Neural crest cell (in vitro differentiated cells): ENCODE data around the gene PROSER2. TPM values are rescaled to one million over a fixed set of nuclear protein-coding genes. Genes with fewer than 3 reads are reported as not detected.

Experiments used
- DNase-seq: peaks from one replicate; pipeline ENCODE4 v3.0.0; 2021; ENCODE audit warnings: low read depth, mixed read lengths, low spot score
- H3K27ac Mint-ChIP-seq: one replicate; pipeline ENCODE4 v1.8.0; 2021; ENCODE audit warnings: mild to moderate bottlenecking, mixed read lengths; ENCODE audit not compliant: unreplicated experiment
- H3K27me3 Mint-ChIP-seq: 2 replicates; pipeline ENCODE4 v1.8.0; 2021; ENCODE audit warnings: low read depth, mild to moderate bottlenecking, mixed read lengths
- H3K36me3 Mint-ChIP-seq: 2 replicates; pipeline ENCODE4 v1.8.0; 2021; ENCODE audit warnings: low read depth, mild to moderate bottlenecking, mixed read lengths
- H3K4me1 Mint-ChIP-seq: 2 replicates; pipeline ENCODE4 v1.8.0; 2021; ENCODE audit warnings: mixed read lengths
- H3K4me3 Mint-ChIP-seq: one replicate; pipeline ENCODE4 v1.8.0; 2021; ENCODE audit warnings: mild to moderate bottlenecking, mixed read lengths
- H3K9me3 Mint-ChIP-seq: 2 replicates; pipeline ENCODE4 v1.8.0; 2021; ENCODE audit warnings: mixed read lengths
- total RNA-seq: library from RNA; stranded (reverse); gene quantifications from 2 replicates; pipeline ENCODE4 v1.2.1, GENCODE V29; 2021
- TF ChIP-seq, protein P1 (sequence below): fragments of 200-600 bp; sonication (generic); conservative IDR thresholded peaks from 2 replicates; pipeline ENCODE4 v1.5.0; 2021; ENCODE audit warnings: antibody characterized with exemption, mild to moderate bottlenecking

Gene PROSER2
- total RNA-seq, 1 donor from 2014 or later: 7.5 TPM

DNA sequence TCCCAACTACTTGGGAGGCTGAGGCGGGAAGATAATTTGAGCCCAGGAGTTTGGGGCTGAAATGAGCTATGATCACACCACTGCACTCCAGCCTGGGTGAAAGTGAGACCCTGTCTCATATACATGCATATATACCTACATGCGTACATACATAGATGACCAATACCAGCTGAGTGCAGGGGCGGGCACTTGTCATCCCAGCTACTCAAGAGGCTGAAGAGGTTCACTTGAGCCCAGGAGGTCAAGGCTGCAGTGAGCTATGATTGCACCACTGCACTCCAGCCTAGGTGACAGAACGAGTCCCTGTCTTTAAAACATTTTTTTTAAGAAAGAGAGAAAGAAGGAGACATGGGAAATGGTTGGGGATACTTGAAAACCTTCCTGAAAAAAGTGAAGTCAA lies 17.4 kb upstream of the PROSER2 start:
- Mint-ChIP-seq H3K36me3 (no peaks in the 10 kb centered on the region), H3K9me3 (no peaks in the 10 kb centered on the region), H3K4me1 (peaks cover 6% of the 10 kb centered on the region), H3K27ac (no peak overlapping the region), H3K27me3 (no peaks in the 10 kb centered on the region), H3K4me3 (no peak overlapping the region)
- DNase-seq: no peak
- TF ChIP-seq, protein P1, sequence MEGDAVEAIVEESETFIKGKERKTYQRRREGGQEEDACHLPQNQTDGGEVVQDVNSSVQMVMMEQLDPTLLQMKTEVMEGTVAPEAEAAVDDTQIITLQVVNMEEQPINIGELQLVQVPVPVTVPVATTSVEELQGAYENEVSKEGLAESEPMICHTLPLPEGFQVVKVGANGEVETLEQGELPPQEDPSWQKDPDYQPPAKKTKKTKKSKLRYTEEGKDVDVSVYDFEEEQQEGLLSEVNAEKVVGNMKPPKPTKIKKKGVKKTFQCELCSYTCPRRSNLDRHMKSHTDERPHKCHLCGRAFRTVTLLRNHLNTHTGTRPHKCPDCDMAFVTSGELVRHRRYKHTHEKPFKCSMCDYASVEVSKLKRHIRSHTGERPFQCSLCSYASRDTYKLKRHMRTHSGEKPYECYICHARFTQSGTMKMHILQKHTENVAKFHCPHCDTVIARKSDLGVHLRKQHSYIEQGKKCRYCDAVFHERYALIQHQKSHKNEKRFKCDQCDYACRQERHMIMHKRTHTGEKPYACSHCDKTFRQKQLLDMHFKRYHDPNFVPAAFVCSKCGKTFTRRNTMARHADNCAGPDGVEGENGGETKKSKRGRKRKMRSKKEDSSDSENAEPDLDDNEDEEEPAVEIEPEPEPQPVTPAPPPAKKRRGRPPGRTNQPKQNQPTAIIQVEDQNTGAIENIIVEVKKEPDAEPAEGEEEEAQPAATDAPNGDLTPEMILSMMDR: no peak

DNA sequence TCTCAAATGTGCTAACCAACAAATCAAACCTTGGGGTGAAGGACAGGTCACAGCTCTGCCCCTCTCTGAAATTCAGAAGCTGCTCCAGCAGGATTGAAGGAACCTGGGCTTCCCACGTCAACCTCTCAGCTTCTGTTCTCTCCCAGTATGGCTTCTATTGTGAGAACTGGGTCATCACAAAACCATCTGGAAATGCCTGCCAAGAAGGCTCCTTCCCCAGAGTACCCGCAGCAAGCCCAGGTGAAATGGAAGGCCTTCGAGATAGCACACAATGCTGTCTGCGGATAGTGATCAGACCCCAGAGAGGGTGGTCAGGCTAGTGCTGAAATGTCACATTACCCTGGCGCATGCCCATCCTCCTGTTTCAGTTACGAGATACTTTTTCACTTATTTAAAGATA lies 16.4 kb upstream of the PROSER2 start:
- DNase-seq: no peak
- Mint-ChIP-seq H3K9me3 (no peaks in the 10 kb centered on the region), H3K4me3 (no peak overlapping the region), H3K36me3 (no peaks in the 10 kb centered on the region), H3K4me1 (peaks cover 8% of the 10 kb centered on the region), H3K27ac (no peak overlapping the region), H3K27me3 (no peaks in the 10 kb centered on the region)
- TF ChIP-seq, protein P1: no peak

DNA sequence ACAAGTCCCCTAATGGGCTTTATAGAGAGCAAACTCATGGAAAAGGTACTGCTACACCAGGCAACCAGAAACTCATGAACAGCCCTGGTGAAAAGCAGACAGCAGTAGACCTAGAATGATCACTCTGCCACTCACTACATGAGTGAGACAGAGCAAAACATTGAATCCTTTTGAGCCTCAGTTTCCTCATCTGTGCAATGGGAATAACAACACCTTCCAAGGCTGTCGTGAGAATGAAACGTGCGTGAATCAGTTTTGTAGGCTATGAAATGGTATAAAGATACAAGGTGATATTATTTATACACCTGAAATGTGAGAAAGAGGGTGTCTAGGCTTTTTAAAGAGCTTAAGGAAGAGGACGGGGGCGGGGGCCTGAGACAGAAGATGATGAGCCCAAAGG lies 14.3 kb upstream of the PROSER2 start:
- Mint-ChIP-seq H3K9me3 (no peaks in the 10 kb centered on the region), H3K27ac (peak overlapping the region; percentile 29), H3K4me1 (peaks cover 8% of the 10 kb centered on the region), H3K27me3 (no peaks in the 10 kb centered on the region), H3K36me3 (no peaks in the 10 kb centered on the region), H3K4me3 (no peak overlapping the region)
- no peak for DNase-seq
- TF ChIP-seq, protein P1: no peak

DNA sequence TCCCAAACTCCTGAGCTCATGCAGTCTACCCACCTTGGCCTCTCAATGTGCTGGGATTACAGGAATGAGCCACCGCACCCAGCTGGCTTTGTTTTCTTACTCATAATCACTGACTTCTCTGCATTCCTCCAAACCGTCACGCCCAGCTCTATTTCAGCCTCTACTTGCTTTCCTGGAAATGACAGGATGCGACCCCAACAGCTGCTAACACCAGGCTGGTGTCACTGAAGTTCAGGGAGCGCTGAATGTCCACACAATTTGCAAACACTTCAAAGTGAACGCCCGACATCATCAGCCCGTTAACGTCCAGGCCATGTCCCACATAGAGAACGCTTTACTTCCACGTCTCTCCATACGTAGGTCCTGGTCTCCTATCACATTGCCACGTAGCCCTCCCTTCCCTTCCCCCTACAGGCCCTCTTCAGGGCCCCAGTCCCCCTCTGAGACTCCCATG lies 12.8 kb upstream of the PROSER2 start:
- Mint-ChIP-seq H3K4me1 (peaks cover 8% of the 10 kb centered on the region), H3K27me3 (no peaks in the 10 kb centered on the region), H3K36me3 (no peaks in the 10 kb centered on the region), H3K9me3 (no peaks in the 10 kb centered on the region), H3K4me3 (no peak overlapping the region), H3K27ac (no peak overlapping the region)
- no peak for DNase-seq
- TF ChIP-seq, protein P1: no peak

DNA sequence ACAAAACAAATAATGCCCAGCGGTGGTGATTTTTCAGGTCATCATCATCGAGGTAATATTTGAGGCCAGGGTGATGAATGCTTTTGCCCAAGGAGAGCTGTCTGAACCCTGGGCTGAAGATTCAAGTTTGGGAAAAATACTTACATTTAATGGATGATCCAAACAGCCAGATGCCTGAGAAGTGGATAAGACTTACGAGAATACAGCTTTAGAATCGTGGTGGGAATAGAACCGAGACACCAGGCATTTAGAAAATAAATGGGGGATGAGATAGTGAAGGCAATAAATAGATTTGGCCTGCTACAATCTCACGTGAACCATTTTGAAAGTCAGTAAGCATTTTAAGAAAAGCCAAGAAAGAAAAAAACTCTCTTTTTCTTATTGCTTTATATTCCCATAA lies 12.2 kb upstream of the PROSER2 start:
- no peaks in the 10 kb centered on the region for H3K9me3 Mint-ChIP-seq
- peaks cover 8% of the 10 kb centered on the region for H3K4me1 Mint-ChIP-seq
- no peak overlapping the region for H3K4me3 Mint-ChIP-seq
- no peak for DNase-seq
- no peak overlapping the region for H3K27ac Mint-ChIP-seq
- TF ChIP-seq, protein P1: no peak
- H3K27me3 Mint-ChIP-seq: no peaks in the 10 kb centered on the region
- no peaks in the 10 kb centered on the region for H3K36me3 Mint-ChIP-seq

DNA sequence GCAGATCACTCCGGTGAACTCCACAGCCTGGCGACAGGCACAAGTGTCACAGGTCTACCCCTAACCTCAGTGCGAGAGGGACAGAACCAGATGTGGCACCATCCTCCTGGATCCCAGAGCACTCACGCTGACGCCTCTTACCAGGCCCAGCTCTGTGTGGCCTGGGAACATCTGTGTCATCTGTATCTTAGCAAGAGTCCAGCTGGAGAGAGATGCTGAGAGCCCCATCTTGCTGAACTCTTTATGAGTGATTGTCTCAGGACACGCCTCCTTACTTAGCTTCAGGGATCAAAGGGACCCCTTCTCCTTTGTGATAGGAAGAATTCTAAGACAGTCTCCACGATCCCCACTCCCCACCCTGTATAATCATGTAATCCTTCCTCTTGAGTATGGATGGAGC lies 10.0 kb upstream of the PROSER2 start:
- peaks cover 8% of the 10 kb centered on the region for H3K4me1 Mint-ChIP-seq
- no peak for DNase-seq
- no peaks in the 10 kb centered on the region for H3K27me3 Mint-ChIP-seq
- TF ChIP-seq, protein P1: no peak
- no peaks in the 10 kb centered on the region for H3K9me3 Mint-ChIP-seq
- no peak overlapping the region for H3K4me3 Mint-ChIP-seq
- no peaks in the 10 kb centered on the region for H3K36me3 Mint-ChIP-seq
- H3K27ac Mint-ChIP-seq: no peak overlapping the region
